HCT116 (cell line): Measurements from ENCODE around the gene LUZP2. TPM values are rescaled to one million over a fixed set of nuclear protein-coding genes. Genes with fewer than 3 reads are reported as not detected.

Experiments
- ATAC-seq: fragments of 200-7000 bp; cut with Tn5 transposase; 2 replicates; pipeline ENCODE4 v1.9.1; 2020; ENCODE audit warnings: mild to moderate bottlenecking, moderate library complexity
- BruUV-seq: library from RNA; stranded (reverse); fragments of 400-500 nt; replicated peaks from 2 replicates; lab custom pipeline; 2021; lab: Mats Ljungman, UMichigan
- CTCF ChIA-PET: fragments of 300-600 bp; sonication (Branson Sonifier 250); formaldehyde crosslinking; loops from one replicate; lab custom pipeline; 2021; ENCODE audit warnings: antibody characterized with exemption; lab: Charles Lee
- POLR2A ChIA-PET: fragments of 300-600, 350-600 bp; sonication (Branson Sonifier 250); formaldehyde crosslinking; loops from one replicate; lab custom pipeline; 2021; ENCODE audit warnings: antibody characterized with exemption; lab: Charles Lee
- RAD21 ChIA-PET, 2 experiments: fragments of 300-600 bp; sonication (Branson Sonifier 250); formaldehyde crosslinking; loops; one replicate each; lab custom pipeline; 2023; ENCODE audit warnings: low total read pairs in 2 of 2; ENCODE audit not compliant: uncharacterized antibody in 2 of 2, unreplicated experiment in 2 of 2, low non-redundant PET in 1 of 2; lab: Charles Lee
- DNase-seq: peaks from one replicate; pipeline ENCODE4 v3.0.0-alpha.2; 2010; ENCODE audit warnings: low read depth, low spot score
- H2AFZ ChIP-seq: fragments of 200-600 bp; shearing (Covaris generic), sonication (generic); 2 replicates; pipeline ENCODE4 v1.6.1; 2017; ENCODE audit warnings: low read depth, mixed run types, mixed read lengths, antibody characterized with exemption, low read length; ENCODE audit not compliant: poor library complexity, severe bottlenecking
- H3K27ac ChIP-seq: 2 replicates; pipeline ENCODE4 v1.5.1; 2012; ENCODE audit warnings: low read depth, low read length
- H3K27me3 ChIP-seq: fragments of 200-600 bp; sonication (generic); 2 replicates; pipeline ENCODE4 v1.6.1; 2016; ENCODE audit warnings: mixed run types, low read length, mixed read lengths; ENCODE audit not compliant: insufficient read depth
- H3K36me3 ChIP-seq, 2 experiments: fragments of 200-500 bp in 1 of 2; fragments of 200-600 bp in 1 of 2; sonication (Bioruptor generic) in 1 of 2; sonication (generic) in 1 of 2; 2 replicates each; pipeline versions ENCODE4 v1.5.1 to v1.6.1; 2014 to 2016; ENCODE audit warnings: low read length in 2 of 2, inconsistent platforms in 1 of 2, mixed read lengths in 1 of 2, mixed run types in 1 of 2; ENCODE audit not compliant: insufficient read depth in 2 of 2, control insufficient read depth in 1 of 2
- H3K4me1 ChIP-seq, 2 experiments: fragments of 200-600 bp in 1 of 2; sonication (generic) in 1 of 2; 2 replicates each; pipeline versions ENCODE4 v1.5.1 to v1.6.1; 2012 to 2017; ENCODE audit warnings: low read length in 2 of 2, inconsistent platforms in 1 of 2, mild to moderate bottlenecking in 1 of 2, mixed read lengths in 1 of 2, mixed run types in 1 of 2, moderate library complexity in 1 of 2; ENCODE audit not compliant: insufficient read depth in 2 of 2, control insufficient read depth in 1 of 2
- H3K4me2 ChIP-seq: fragments of 200-600 bp; sonication (generic); 2 replicates; pipeline ENCODE4 v1.6.1; 2017; ENCODE audit warnings: mixed run types, low read length, mixed read lengths
- H3K4me3 ChIP-seq, 2 experiments: fragments of 200-600 bp in 1 of 2; sonication (generic) in 1 of 2; replicated peaks in 1 of 2; 2 replicates each; pipeline ENCODE4 v1.5.1; 2011 to 2016; ENCODE audit warnings: low read length in 2 of 2, control low read depth in 1 of 2, low read depth in 1 of 2, mild to moderate bottlenecking in 1 of 2, mixed read lengths in 1 of 2, mixed run types in 1 of 2
- H3K79me2 ChIP-seq: fragments of 200-600 bp; sonication (generic); 2 replicates; pipeline ENCODE4 v1.6.1; 2017; ENCODE audit warnings: mild to moderate bottlenecking, mixed run types, low read length, moderate library complexity, mixed read lengths; ENCODE audit not compliant: insufficient read depth
- H3K9ac ChIP-seq: fragments of 200-600 bp; sonication (generic); 2 replicates; pipeline ENCODE4 v1.6.1; 2016; ENCODE audit warnings: low read length, mixed read lengths
- H3K9me2 ChIP-seq: fragments of 200-600 bp; sonication (generic), shearing (Covaris generic); 2 replicates; pipeline ENCODE4 v1.6.1; 2017; ENCODE audit warnings: mixed run types, mild to moderate bottlenecking, moderate library complexity; ENCODE audit not compliant: insufficient read depth
- H3K9me3 ChIP-seq, 2 experiments: fragments of 200-500 bp in 1 of 2; fragments of 200-600 bp in 1 of 2; sonication (Bioruptor generic) in 1 of 2; sonication (generic) in 1 of 2; 2 replicates each; pipeline ENCODE4 v1.6.1; 2014 to 2017; ENCODE audit warnings: low read length in 2 of 2, mixed read lengths in 2 of 2, inconsistent platforms in 1 of 2, low read depth in 1 of 2, mild to moderate bottlenecking in 1 of 2, mixed run types in 1 of 2, moderate library complexity in 1 of 2; ENCODE audit not compliant: control insufficient read depth in 1 of 2, insufficient read depth in 1 of 2
- H4K20me1 ChIP-seq: fragments of 200-600 bp; sonication (generic), shearing (Covaris generic); 2 replicates; pipeline ENCODE4 v1.6.1; 2017; ENCODE audit warnings: mixed run types, mild to moderate bottlenecking, moderate library complexity; ENCODE audit not compliant: insufficient read depth
- ELF1 ChIP-seq: IDR thresholded peaks from 2 replicates; pipeline ENCODE4 v1.6.1; 2012; ENCODE audit warnings: low read depth, borderline replicate concordance
- EZH2phosphoT487 ChIP-seq: fragments of 200-600 bp; IDR thresholded peaks from 2 replicates; pipeline ENCODE4 v1.6.1; 2018; ENCODE audit warnings: antibody characterized with exemption, borderline replicate concordance
- JUND ChIP-seq: IDR thresholded peaks from 2 replicates; pipeline ENCODE4 v1.6.1; 2012
- RAD21 ChIP-seq: IDR thresholded peaks from 2 replicates; pipeline ENCODE4 v1.6.1; 2012; ENCODE audit warnings: low read depth, mild to moderate bottlenecking
- SP1 ChIP-seq: IDR thresholded peaks from 2 replicates; pipeline ENCODE4 v1.6.1; 2012; ENCODE audit warnings: low read depth
- TCF7L2 ChIP-seq: IDR thresholded peaks from 2 replicates; pipeline ENCODE4 v1.7.0; 2011; ENCODE audit warnings: borderline replicate concordance, inconsistent platforms; ENCODE audit not compliant: insufficient read depth, insufficient read length; ENCODE audit errors: extremely low read depth
- intact Hi-C: fragments of 100-400 bp; cut with micrococcal nuclease; formaldehyde crosslinking; loops from 2 replicates; pipeline ENCODE4 v1.10.0; 2022
- total RNA-seq: library from RNA; stranded (reverse); gene quantifications from one replicate; pipeline ENCODE4 v1.2.1, GENCODE V29; 2021; ENCODE audit not compliant: unreplicated experiment
- TF ChIP-seq, protein P1 (sequence below), 3 experiments: fragments of 200-600 bp in 1 of 3; sonication (generic) in 1 of 3; IDR thresholded peaks in 2 of 3; conservative IDR thresholded peaks in 1 of 3; 2 replicates each; pipeline ENCODE4 v1.5.1; 2012 to 2017; ENCODE audit warnings: low read depth in 2 of 3, low read length in 2 of 3, antibody characterized with exemption in 1 of 3, borderline replicate concordance in 1 of 3, control low read depth in 1 of 3, mild to moderate bottlenecking in 1 of 3, mixed read lengths in 1 of 3, mixed run types in 1 of 3, moderate library complexity in 1 of 3; ENCODE audit not compliant: insufficient read depth in 1 of 3

The LUZP2 gene
- total RNA-seq, 1 experiment from 2014 or later: not detected

DNA sequence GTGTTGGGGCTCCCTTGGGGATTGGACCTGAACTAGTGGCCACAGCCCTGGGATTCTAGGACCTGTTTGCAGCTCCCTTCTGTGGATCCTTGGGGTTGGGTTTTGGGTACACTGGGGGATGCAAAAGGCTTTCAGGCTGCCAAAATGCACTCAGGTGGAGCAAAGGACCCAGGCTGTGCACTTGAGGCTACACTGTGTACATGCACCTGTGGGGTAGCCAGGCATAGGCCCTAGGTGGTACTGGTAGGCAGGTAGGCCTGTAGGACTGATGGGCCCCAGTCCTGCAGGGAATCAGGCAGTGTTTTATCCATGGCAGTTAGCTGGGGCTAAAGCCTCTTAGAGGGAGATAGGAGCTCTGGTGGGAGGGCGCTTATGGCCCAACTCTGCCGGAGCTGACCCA, 542.3 kb downstream of the LUZP2 start:
- Histone ChIP-seq H3K36me3 (no peaks in the 10 kb centered on the region), H3K4me2 (no peak overlapping the region), H3K27me3 (no peaks in the 10 kb centered on the region), H3K79me2 (no peaks in the 10 kb centered on the region), H3K4me1 (no peaks in the 10 kb centered on the region), H3K4me3 (no peak overlapping the region), H3K27ac (no peak overlapping the region), H3K9ac (no peak overlapping the region), H3K9me2 (no peaks in the 10 kb centered on the region), H2AFZ (no peak overlapping the region), H3K9me3 (peaks cover 16 to 27% of the 10 kb centered on the region in 2 experiments; a peak in 2 of 4 replicates), H4K20me1 (no peaks in the 10 kb centered on the region)
- POLR2A ChIA-PET: no interaction called here
- RAD21 ChIA-PET: no interaction called here
- TF ChIP-seq SP1 (no peak), RAD21 (no peak), ELF1 (no peak), EZH2phosphoT487 (no peak)
- TF ChIP-seq, protein P1, sequence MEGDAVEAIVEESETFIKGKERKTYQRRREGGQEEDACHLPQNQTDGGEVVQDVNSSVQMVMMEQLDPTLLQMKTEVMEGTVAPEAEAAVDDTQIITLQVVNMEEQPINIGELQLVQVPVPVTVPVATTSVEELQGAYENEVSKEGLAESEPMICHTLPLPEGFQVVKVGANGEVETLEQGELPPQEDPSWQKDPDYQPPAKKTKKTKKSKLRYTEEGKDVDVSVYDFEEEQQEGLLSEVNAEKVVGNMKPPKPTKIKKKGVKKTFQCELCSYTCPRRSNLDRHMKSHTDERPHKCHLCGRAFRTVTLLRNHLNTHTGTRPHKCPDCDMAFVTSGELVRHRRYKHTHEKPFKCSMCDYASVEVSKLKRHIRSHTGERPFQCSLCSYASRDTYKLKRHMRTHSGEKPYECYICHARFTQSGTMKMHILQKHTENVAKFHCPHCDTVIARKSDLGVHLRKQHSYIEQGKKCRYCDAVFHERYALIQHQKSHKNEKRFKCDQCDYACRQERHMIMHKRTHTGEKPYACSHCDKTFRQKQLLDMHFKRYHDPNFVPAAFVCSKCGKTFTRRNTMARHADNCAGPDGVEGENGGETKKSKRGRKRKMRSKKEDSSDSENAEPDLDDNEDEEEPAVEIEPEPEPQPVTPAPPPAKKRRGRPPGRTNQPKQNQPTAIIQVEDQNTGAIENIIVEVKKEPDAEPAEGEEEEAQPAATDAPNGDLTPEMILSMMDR (IDR thresholded peaks at IDR 0.05 in 2 of 3, conservative IDR thresholded peaks at IDR 0.05 in 1 of 3; ENCODE audit: borderline replicate concordance in 1 of 3, insufficient read depth in 1 of 3, low read depth in 2 of 3, low read length in 2 of 3): no peak
- intact Hi-C loops: no loop called here
- BruUV-seq: no TSS peak
- ATAC-seq (no peak), DNase-seq (no peak)
- CTCF ChIA-PET: no interaction called here

- no peaks in the 10 kb centered on the region for H3K36me3 ChIP-seq
- H4K20me1 ChIP-seq: no peaks in the 10 kb centered on the region
- no TSS peak for BruUV-seq
- H3K9ac ChIP-seq: no peak overlapping the region
- no peak overlapping the region for H3K4me3 ChIP-seq
- DNase-seq (no peak), ATAC-seq (no peak)
- no peak for TF ChIP-seq TCF7L2
- TF ChIP-seq JUND: no peak
- no peaks in the 10 kb centered on the region for H3K27me3 ChIP-seq
- H3K4me2 ChIP-seq: no peak overlapping the region
- H3K9me3 ChIP-seq: peaks cover 0 to 16% of the 10 kb centered on the region in 2 experiments; a peak in 1 of 4 replicates
- H3K27ac ChIP-seq: no peak overlapping the region
- H3K4me1 ChIP-seq: no peaks in the 10 kb centered on the region
- POLR2A ChIA-PET: no interaction called here
- CTCF ChIA-PET: no interaction called here
- no peaks in the 10 kb centered on the region for H3K79me2 ChIP-seq
- RAD21 ChIA-PET: no interaction called here
- no peaks in the 10 kb centered on the region for H3K9me2 ChIP-seq
- intact Hi-C loops: no loop called here
- no peak overlapping the region for H2AFZ ChIP-seq
Measured at GRCh38 chr11:25048632-25049031, 551.8 kb downstream of the LUZP2 start.
